H54 (cell line): Measurements from ENCODE around the gene INPP4A.

Experiments
- DNase-seq: peaks from one replicate; pipeline ENCODE4 v3.0.0; 2011; ENCODE audit warnings: low spot score, mixed read lengths; ENCODE audit not compliant: insufficient read length
- FAIRE-seq: peaks from 3 replicates; lab custom pipeline; 2011; peaks lifted over from hg19 to GRCh38; lab: Jason Lieb, UNC
- POLR2A ChIP-seq: IDR thresholded peaks from 2 replicates; pipeline ENCODE4 v1.6.1; 2011; ENCODE audit warnings: low read depth, mild to moderate bottlenecking, low read length

INPP4A gene

GRCh38 chr2:98556344-98557033 lies 111.8 kb downstream of the INPP4A start:
- FAIRE-seq (no peak), DNase-seq (no peak)

GRCh38 chr2:98558852-98559530 lies 114.3 kb downstream of the INPP4A start:
- TF ChIP-seq POLR2A, result no peak
- DNase-seq (no peak), FAIRE-seq (no peak)

More at GRCh38 chr2:98556344-98557033, 111.8 kb downstream of the INPP4A start:
- TF ChIP-seq POLR2A, result no peak

- no peak for TF ChIP-seq POLR2A
Observed at GRCh38 chr2:98559581-98559980, 114.9 kb downstream of the INPP4A start.

GRCh38 chr2:98560256-98560771 lies 115.7 kb downstream of the INPP4A start:
- DNase-seq (peak; percentile 89), FAIRE-seq (peak; percentile 95)
- no peak for TF ChIP-seq POLR2A

More at GRCh38 chr2:98559581-98559980, 114.9 kb downstream of the INPP4A start:
- FAIRE-seq (no peak), DNase-seq (no peak)

GRCh38 chr2:98561018-98561417 lies 116.4 kb downstream of the INPP4A start:
- FAIRE-seq (no peak), DNase-seq (no peak)
- no peak for TF ChIP-seq POLR2A

- TF ChIP-seq POLR2A, result no peak
- DNase-seq, result no peak
- no peak for FAIRE-seq
Observed at GRCh38 chr2:98561902-98562695, 117.4 kb downstream of the INPP4A start.

- DNase-seq (no peak), FAIRE-seq (no peak)
- TF ChIP-seq POLR2A, result no peak
Observed at GRCh38 chr2:98563394-98563793, 118.7 kb downstream of the INPP4A start.

- no peak for TF ChIP-seq POLR2A
- no peak for DNase-seq
- FAIRE-seq, result no peak
Observed at GRCh38 chr2:98564541-98565132, 120.0 kb downstream of the INPP4A start.

GRCh38 chr2:98565286-98565860 lies 120.7 kb downstream of the INPP4A start:
- FAIRE-seq, result no peak
- no peak for TF ChIP-seq POLR2A
- no peak for DNase-seq

- FAIRE-seq, result no peak
- TF ChIP-seq POLR2A, result no peak
- DNase-seq, result no peak
Observed at GRCh38 chr2:98565941-98566340, 121.3 kb downstream of the INPP4A start.

GRCh38 chr2:98568161-98568956 lies 123.7 kb downstream of the INPP4A start:
- FAIRE-seq, result no peak
- TF ChIP-seq POLR2A, result no peak
- no peak for DNase-seq

- no peak for FAIRE-seq
- TF ChIP-seq POLR2A, result no peak
- peak; percentile 69 for DNase-seq
Observed at GRCh38 chr2:98569197-98569793, 124.6 kb downstream of the INPP4A start.
